Gastrocnemius medialis (tissue), 4 donors: Measurements from ENCODE around the gene ZSCAN18. TPM values are rescaled to one million over a fixed set of nuclear protein-coding genes. Genes with fewer than 3 reads are reported as not detected.

Experiments
- ATAC-seq, 2 donors: fragments of 150-250 bp; one replicate each; pipeline ENCODE4 v1.9.1; 2016
- DNase-seq, 2 donors: peaks; one replicate each; pipeline ENCODE4 v3.0.0-alpha.2; 2019
- H3K27ac ChIP-seq, 4 donors: fragments of 200-600 bp; sonication (generic); 1 replicate in 1 of 4; 2 replicates in 3 of 4; pipeline ENCODE4 v1.5.1; 2016 to 2018; ENCODE audit warnings: mild to moderate bottlenecking in 2 of 4, moderate library complexity in 1 of 4
- H3K27me3 ChIP-seq, 3 donors: fragments of 200-600 bp; sonication (generic) in 2 of 3; 1 replicate in 1 of 3; 2 replicates in 2 of 3; pipeline versions ENCODE4 v1.5.1 to v1.6.0; 2016 to 2019; ENCODE audit warnings: mild to moderate bottlenecking in 1 of 3, moderate library complexity in 1 of 3
- H3K36me3 ChIP-seq, 2 donors: fragments of 200-600 bp; sonication (generic) in 1 of 2; one replicate each; pipeline ENCODE4 v1.5.1; 2017 to 2018
- H3K4me1 ChIP-seq, 2 donors: fragments of 200-600 bp; sonication (generic) in 1 of 2; one replicate each; pipeline ENCODE4 v1.5.1; 2016 to 2017; ENCODE audit warnings: mild to moderate bottlenecking in 2 of 2
- H3K4me3 ChIP-seq, 4 donors: fragments of 200-600 bp; sonication (generic) in 3 of 4; 1 replicate in 1 of 4; 2 replicates in 3 of 4; pipeline ENCODE4 v1.5.1; 2016 to 2019; ENCODE audit warnings: mild to moderate bottlenecking in 2 of 4
- H3K9me3 ChIP-seq, 3 donors: fragments of 200-600 bp; sonication (generic) in 2 of 3; 1 replicate in 1 of 3; 2 replicates in 2 of 3; pipeline ENCODE4 v1.5.1; 2016 to 2019
- CTCF ChIP-seq, 5 experiments: fragments of 450-650 bp in 3 of 5; fragments of 200-600 bp in 2 of 5; sonication (generic) in 2 of 5; IDR thresholded peaks in 4 of 5; conservative IDR thresholded peaks in 1 of 5; 1 replicate in 4 of 5; 2 replicates in 1 of 5; pipeline ENCODE4 v1.5.1; 2016 to 2019; ENCODE audit warnings: antibody characterized with exemption in 5 of 5, mild to moderate bottlenecking in 3 of 5, moderate library complexity in 3 of 5
- POLR2A ChIP-seq, 2 donors: fragments of 450-650 bp; IDR thresholded peaks; one replicate each; pipeline ENCODE4 v1.6.1; 2017; ENCODE audit warnings: antibody characterized with exemption in 2 of 2, mild to moderate bottlenecking in 2 of 2, moderate library complexity in 2 of 2
- in situ Hi-C, 4 donors: fragments of 200-750 bp; cut with MboI; loops; one replicate each; pipeline versions ENCODE4 v1.15.0 to v1.8.0; 2017; ENCODE audit warnings: low sequenced_read_pairs in 4 of 4
- intact Hi-C: fragments of 100-400 bp; cut with DNase I; formaldehyde crosslinking; loops from one replicate; pipeline ENCODE4 v1.15.1; 2023; ENCODE audit warnings: low total_unique reads
- total RNA-seq, 4 donors: library from RNA; depleted of rRNA; stranded (reverse); fragments of >200 nt; gene quantifications; one replicate each; pipeline versions ENCODE4 v1.1.0 to v1.2.3, GENCODE V29; 2016

The ZSCAN18 gene
- total RNA-seq, 4 donors from 2014 or later, result 11.2 to 20.6 (median 15.2) TPM

DNA sequence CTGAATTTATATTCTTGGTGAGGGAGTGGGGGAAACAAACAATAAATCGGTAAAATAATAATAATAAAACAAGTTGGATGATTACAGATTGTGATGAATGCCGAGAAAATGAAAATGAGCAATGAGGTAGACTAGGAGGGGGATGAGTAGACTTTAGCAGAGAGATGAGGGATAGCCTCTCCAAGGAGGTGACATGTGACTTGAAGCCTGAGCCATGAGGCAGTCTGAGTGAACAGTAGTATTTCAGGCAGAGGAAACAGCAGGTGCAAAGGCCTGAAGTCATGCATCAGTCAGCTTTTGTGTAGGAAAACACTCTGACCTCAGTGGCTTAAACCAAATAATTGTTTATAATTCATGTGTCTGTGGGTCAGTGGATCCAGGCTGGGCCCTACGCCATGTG lies 34.3 kb downstream of the ZSCAN18 start:
- ATAC-seq, result no peak
- no peaks in the 10 kb centered on the region for H3K4me1 ChIP-seq
- no peak for DNase-seq
- no peaks in the 10 kb centered on the region for H3K27me3 ChIP-seq
- TF ChIP-seq POLR2A (IDR thresholded peaks at IDR 0.05) (no peak), CTCF (IDR thresholded peaks at IDR 0.05 in 4 of 5, conservative IDR thresholded peaks at IDR 0.05 in 1 of 5) (no peak)
- intact Hi-C loops, result no loop called here
- H3K36me3 ChIP-seq, result peaks cover 0 to 49% of the 10 kb centered on the region in 2 donors
- H3K4me3 ChIP-seq, result no peak overlapping the region
- in situ Hi-C loops, result no loop called here
- H3K9me3 ChIP-seq, result peaks cover 7 to 42% (median 19%) of the 10 kb centered on the region in 3 donors
- H3K27ac ChIP-seq, result no peak overlapping the region

DNA sequence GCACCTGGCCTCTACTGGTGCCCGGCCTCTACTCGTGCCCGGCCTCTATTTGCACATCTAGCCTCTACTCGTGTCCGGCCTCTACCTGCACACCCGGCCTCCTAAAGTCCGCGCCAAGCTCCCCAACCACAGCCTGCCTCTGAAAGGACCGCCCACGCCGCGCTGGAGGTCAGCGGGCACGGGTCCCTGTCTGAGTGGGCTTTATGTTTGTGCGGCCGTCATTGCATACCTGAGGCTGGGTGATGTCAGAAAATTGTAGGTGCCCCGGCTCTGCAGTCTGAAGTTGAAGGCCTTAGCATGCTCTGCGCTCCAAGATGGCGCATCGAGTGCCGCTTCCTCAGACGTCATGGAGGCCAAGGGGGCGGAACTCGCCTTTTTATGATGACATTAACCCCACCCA lies 37.8 kb downstream of the ZSCAN18 start:
- in situ Hi-C loops (no loop called here), intact Hi-C loops (no loop called here)
- H3K4me3 ChIP-seq, result peak overlapping the region in 3 of 4 donors; percentile 56 to 72 (median 72)
- peaks cover 0 to 19% of the 10 kb centered on the region in 2 donors for H3K36me3 ChIP-seq
- TF ChIP-seq CTCF (IDR thresholded peaks at IDR 0.05 in 4 of 5, conservative IDR thresholded peaks at IDR 0.05 in 1 of 5), result no peak
- no peak for TF ChIP-seq POLR2A (IDR thresholded peaks at IDR 0.05)
- no peaks in the 10 kb centered on the region for H3K4me1 ChIP-seq
- peaks cover 0 to 22% (median 9%) of the 10 kb centered on the region in 3 donors for H3K9me3 ChIP-seq
- DNase-seq (no peak), ATAC-seq (no peak)
- peaks cover 0 to 4% (median 0%) of the 10 kb centered on the region in 3 donors for H3K27me3 ChIP-seq
- no peak overlapping the region for H3K27ac ChIP-seq

- no peaks in the 10 kb centered on the region for H3K4me1 ChIP-seq
- H3K4me3 ChIP-seq, result peak overlapping the region; percentile 56 to 85 (median 72)
- in situ Hi-C loops, result no loop called here
- ATAC-seq (peak in 1 of 2 donors; percentile 11), DNase-seq (no peak)
- TF ChIP-seq POLR2A (IDR thresholded peaks at IDR 0.05) (no peak), CTCF (IDR thresholded peaks at IDR 0.05 in 4 of 5, conservative IDR thresholded peaks at IDR 0.05 in 1 of 5) (no peak)
- H3K9me3 ChIP-seq, result peaks cover 0 to 16% (median 9%) of the 10 kb centered on the region in 3 donors
- peaks cover 0 to 13% of the 10 kb centered on the region in 2 donors for H3K36me3 ChIP-seq
- intact Hi-C loops, result loop anchor here (1.0 kb wide), 3 partner anchors 39 to 112 kb away; partner anchors contain the start of genes ZNF256, ZNF606 and ZSCAN18
- peaks cover 0 to 6% (median 0%) of the 10 kb centered on the region in 3 donors for H3K27me3 ChIP-seq
- H3K27ac ChIP-seq, result peak overlapping the region; percentile 80 to 89 (median 84)
These were observed 38.4 kb downstream of the ZSCAN18 start for GRCh38 chr19:58059671-58060078.

DNA sequence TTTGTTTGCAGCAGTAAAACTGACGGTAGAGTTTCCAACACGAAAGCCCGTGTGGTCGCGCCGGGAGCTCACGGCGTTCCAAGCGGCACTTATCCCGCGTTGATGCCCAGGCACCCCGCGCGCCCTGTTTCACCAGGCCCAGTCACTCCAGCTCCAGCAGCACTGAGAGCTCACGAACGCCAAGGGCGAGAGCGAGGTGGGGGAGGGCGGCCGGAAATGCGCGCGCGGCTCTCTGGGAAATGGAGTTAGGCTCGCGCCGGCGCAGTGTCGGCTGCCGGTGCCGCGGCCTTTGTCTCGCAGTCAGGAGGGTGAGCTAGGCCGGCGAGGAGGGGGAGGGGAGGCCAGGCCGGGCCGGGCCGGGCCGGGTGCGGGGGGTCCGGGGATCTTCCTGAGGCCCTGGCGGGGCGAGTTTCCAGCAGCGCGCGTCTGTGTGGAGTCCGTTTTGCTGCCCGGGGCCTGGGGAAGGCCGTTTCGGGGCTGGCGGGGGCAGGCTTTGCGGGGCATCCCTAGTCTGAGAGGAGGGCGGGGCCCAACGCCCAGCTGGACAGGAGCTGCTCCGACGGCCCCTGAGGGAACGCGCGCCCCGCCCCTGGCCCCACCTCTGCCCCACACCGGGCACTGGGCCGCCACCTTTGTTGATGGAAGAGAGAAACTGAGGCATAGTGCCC lies 38.9 kb downstream of the ZSCAN18 start, which contains the start of gene ZNF135:
TSS of gene ZNF135 (plus strand) at position 280 of the 668 bp plus-strand sequence. CDS start 721 bp downstream, outside the sequence.
- TF ChIP-seq CTCF (IDR thresholded peaks at IDR 0.05 in 4 of 5, conservative IDR thresholded peaks at IDR 0.05 in 1 of 5), result no peak
- no peak for TF ChIP-seq POLR2A (IDR thresholded peaks at IDR 0.05)
- ATAC-seq (peak; percentile 78 to 86), DNase-seq (peak; percentile 42 to 64)
- intact Hi-C loops (loop anchor here (1.0 kb wide), 3 partner anchors 39 to 112 kb away; partner anchors contain the start of genes ZNF256, ZNF606 and ZSCAN18), in situ Hi-C loops (no loop called here)
- Histone ChIP-seq H3K9me3 (peaks cover 0 to 15% (median 9%) of the 10 kb centered on the region in 3 donors), H3K27ac (peak within 1 kb of the TSS; percentile 80 to 89 (median 84)), H3K4me1 (no peaks in the 10 kb centered on the region), H3K27me3 (peaks cover 0 to 9% (median 0%) of the 10 kb centered on the region in 3 donors), H3K4me3 (peak within 1 kb of the TSS; percentile 56 to 85 (median 72)), H3K36me3 (peaks cover 0 to 8% of the 10 kb centered on the region in 2 donors)
